Measurements from ENCODE around the gene TRPM5. TPM values are rescaled to one million over a fixed set of nuclear protein-coding genes. Genes with fewer than 3 reads are reported as not detected.

TRPM5 gene
- total RNA-seq, 2 experiments from 2014 or later, result not detected

DNA sequence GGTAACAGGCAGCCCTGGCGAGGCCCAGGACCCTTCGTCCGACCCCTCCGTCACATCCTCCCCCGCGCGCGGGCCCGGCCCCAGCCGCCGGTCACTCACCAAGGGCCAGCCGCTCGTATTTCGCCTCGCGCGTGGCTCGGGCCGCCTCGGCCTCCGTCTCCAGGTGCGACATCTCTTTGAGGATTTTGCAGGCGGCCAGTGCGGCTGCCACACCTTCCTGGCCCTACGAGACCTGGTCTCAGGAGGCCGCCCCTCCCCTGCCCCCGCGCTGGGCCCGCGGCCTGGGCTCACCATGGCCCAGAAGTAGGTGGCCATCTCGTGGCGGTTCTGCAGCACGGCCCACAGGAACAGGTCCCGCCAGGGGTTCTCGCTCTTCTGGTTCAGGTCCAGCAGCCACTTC is 29.7 kb downstream of the TRPM5 start:
- no peaks in the 10 kb centered on the region for H3K9me2 ChIP-seq (ENCODE audit: insufficient read depth, low read length)
- TF ChIP-seq, protein P1, sequence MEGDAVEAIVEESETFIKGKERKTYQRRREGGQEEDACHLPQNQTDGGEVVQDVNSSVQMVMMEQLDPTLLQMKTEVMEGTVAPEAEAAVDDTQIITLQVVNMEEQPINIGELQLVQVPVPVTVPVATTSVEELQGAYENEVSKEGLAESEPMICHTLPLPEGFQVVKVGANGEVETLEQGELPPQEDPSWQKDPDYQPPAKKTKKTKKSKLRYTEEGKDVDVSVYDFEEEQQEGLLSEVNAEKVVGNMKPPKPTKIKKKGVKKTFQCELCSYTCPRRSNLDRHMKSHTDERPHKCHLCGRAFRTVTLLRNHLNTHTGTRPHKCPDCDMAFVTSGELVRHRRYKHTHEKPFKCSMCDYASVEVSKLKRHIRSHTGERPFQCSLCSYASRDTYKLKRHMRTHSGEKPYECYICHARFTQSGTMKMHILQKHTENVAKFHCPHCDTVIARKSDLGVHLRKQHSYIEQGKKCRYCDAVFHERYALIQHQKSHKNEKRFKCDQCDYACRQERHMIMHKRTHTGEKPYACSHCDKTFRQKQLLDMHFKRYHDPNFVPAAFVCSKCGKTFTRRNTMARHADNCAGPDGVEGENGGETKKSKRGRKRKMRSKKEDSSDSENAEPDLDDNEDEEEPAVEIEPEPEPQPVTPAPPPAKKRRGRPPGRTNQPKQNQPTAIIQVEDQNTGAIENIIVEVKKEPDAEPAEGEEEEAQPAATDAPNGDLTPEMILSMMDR (conservative IDR thresholded peaks at IDR 0.05; ENCODE audit: low read length), result no peak
- TF ChIP-seq EZH2phosphoT487 (IDR thresholded peaks at IDR 0.05; ENCODE audit: borderline replicate concordance, low read depth, low read length), result no peak
- intact Hi-C loops (cut with micrococcal nuclease; ENCODE audit: unreplicated experiment), result no loop called here
- no peaks in the 10 kb centered on the region for H3K79me2 ChIP-seq (ENCODE audit: insufficient read depth, low read depth, low read length)
- no peak for DNase-seq (ENCODE audit: low spot score)
- no peak overlapping the region for H3K27ac ChIP-seq (ENCODE audit: low read depth, low read length, poor library complexity, severe bottlenecking)
- ChIA-PET POLR2A (no interaction called here), CTCF (ENCODE audit: unreplicated experiment) (no interaction called here)
- no peak overlapping the region for H2AFZ ChIP-seq (ENCODE audit: low read length)
- no peaks in the 10 kb centered on the region for H3K9me3 ChIP-seq (ENCODE audit: low read length)
- H3K4me2 ChIP-seq (ENCODE audit: low read length), result no peak overlapping the region
- H3K36me3 ChIP-seq (ENCODE audit: insufficient read depth, low read length), result no peaks in the 10 kb centered on the region
- no peaks in the 10 kb centered on the region for H3K4me1 ChIP-seq (ENCODE audit: insufficient read depth, low read length, poor library complexity, severe bottlenecking)
- BruUV-seq (replicated peaks), result no TSS peak
- no peak overlapping the region for H3K4me3 ChIP-seq (ENCODE audit: low read depth, low read length, poor library complexity, severe bottlenecking)
- no peaks in the 10 kb centered on the region for H4K20me1 ChIP-seq (ENCODE audit: insufficient read depth, low read length)

DNA sequence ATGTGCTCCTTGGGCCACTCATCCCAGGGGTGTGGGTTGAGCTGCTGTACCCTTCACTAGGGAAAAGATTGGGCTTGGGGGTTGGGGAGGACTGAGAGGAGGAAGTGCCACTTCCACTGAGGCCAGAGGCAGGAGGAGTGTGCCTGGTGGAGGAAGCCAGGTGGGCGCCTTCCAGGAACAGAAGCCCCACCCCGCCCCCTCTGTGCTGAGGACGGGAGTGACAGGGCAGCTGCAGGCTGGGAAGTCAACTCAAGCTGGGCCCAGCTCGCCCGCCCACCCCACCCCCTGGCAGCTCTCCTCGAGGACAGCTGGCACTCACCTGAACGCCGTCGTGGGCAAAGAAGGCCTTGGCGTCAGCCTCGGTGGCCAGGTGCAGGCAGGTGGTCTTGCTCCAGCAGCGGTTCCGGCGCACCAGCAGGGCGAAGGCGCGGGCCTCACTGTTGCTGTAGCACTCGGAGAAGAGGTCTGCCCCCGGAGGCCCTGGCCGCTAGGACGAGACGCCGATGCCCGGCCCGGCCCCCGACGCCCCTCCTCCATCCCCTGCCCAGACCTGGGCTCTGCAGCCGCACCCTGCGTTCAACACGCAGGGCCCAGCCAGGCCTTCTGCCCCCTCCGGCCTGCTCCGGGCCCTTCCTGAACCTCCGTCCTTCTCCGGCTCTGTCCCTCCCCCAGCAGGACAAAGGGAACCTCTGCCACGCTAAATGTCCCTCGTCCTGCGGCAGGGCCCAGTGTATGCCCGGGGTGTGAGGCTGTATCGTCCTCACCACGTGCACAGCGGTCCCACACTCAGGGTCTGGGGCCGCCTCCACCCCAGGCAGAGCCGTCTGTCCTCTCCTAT is 30.4 kb downstream of the TRPM5 start:
- Histone ChIP-seq H3K27ac (ENCODE audit: low read depth, low read length, poor library complexity, severe bottlenecking) (no peak overlapping the region), H3K9me3 (ENCODE audit: low read length) (no peaks in the 10 kb centered on the region), H3K4me1 (ENCODE audit: insufficient read depth, low read length, poor library complexity, severe bottlenecking) (no peaks in the 10 kb centered on the region), H2AFZ (ENCODE audit: low read length) (no peak overlapping the region), H3K4me2 (ENCODE audit: low read length) (no peak overlapping the region), H4K20me1 (ENCODE audit: insufficient read depth, low read length) (no peaks in the 10 kb centered on the region), H3K4me3 (ENCODE audit: low read depth, low read length, poor library complexity, severe bottlenecking) (no peak overlapping the region), H3K79me2 (ENCODE audit: insufficient read depth, low read depth, low read length) (no peaks in the 10 kb centered on the region), H3K9me2 (ENCODE audit: insufficient read depth, low read length) (no peaks in the 10 kb centered on the region), H3K36me3 (ENCODE audit: insufficient read depth, low read length) (no peaks in the 10 kb centered on the region)
- intact Hi-C loops (cut with micrococcal nuclease; ENCODE audit: unreplicated experiment), result no loop called here
- no peak for DNase-seq (ENCODE audit: low spot score)
- BruUV-seq (replicated peaks), result no TSS peak
- ChIA-PET POLR2A (interaction anchor here (1.1 kb wide), 1 partner anchor 10 kb away, joined by 3 read pairs; no protein-coding TSS in a partner anchor), CTCF (ENCODE audit: unreplicated experiment) (interaction anchor here (0.6 kb wide), 1 partner anchor 1425 kb away, joined by 7 read pairs; no protein-coding TSS in a partner anchor)
- TF ChIP-seq, protein P1 (conservative IDR thresholded peaks at IDR 0.05; ENCODE audit: low read length), result no peak
- TF ChIP-seq EZH2phosphoT487 (IDR thresholded peaks at IDR 0.05; ENCODE audit: borderline replicate concordance, low read depth, low read length), result no peak

DNA sequence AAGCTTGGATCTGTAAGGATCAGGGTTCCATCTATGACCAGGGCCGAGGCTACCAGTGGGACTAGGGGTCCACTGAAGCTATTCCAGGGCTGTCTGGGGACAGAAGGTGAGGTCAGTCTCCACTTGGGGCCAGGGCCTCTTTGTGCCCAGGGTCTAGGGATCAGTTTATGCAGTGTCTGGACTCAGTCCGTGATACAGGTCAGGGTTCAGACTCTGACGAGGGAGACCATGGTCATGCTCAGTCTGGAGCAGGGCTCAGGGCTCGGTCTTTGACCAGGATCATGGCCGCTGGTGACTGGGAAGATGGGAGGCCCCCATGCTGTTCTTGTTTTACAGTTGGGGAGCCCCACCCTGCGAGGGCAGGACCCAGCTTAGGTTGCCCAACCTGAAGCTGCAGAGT is 32.0 kb downstream of the TRPM5 start:
- Histone ChIP-seq H2AFZ (ENCODE audit: low read length) (no peak overlapping the region), H3K27ac (ENCODE audit: low read depth, low read length, poor library complexity, severe bottlenecking) (no peak overlapping the region), H3K4me3 (ENCODE audit: low read depth, low read length, poor library complexity, severe bottlenecking) (no peak overlapping the region), H3K4me2 (ENCODE audit: low read length) (no peak overlapping the region), H3K36me3 (ENCODE audit: insufficient read depth, low read length) (no peaks in the 10 kb centered on the region), H3K4me1 (ENCODE audit: insufficient read depth, low read length, poor library complexity, severe bottlenecking) (no peaks in the 10 kb centered on the region), H3K79me2 (ENCODE audit: insufficient read depth, low read depth, low read length) (no peaks in the 10 kb centered on the region), H4K20me1 (ENCODE audit: insufficient read depth, low read length) (no peaks in the 10 kb centered on the region), H3K9me3 (ENCODE audit: low read length) (no peaks in the 10 kb centered on the region), H3K9me2 (ENCODE audit: insufficient read depth, low read length) (no peaks in the 10 kb centered on the region)
- TF ChIP-seq, protein P1 (conservative IDR thresholded peaks at IDR 0.05; ENCODE audit: low read length), result no peak
- TF ChIP-seq EZH2phosphoT487 (IDR thresholded peaks at IDR 0.05; ENCODE audit: borderline replicate concordance, low read depth, low read length), result no peak
- no peak for DNase-seq (ENCODE audit: low spot score)
- ChIA-PET POLR2A (no interaction called here), CTCF (ENCODE audit: unreplicated experiment) (no interaction called here)
- BruUV-seq (replicated peaks), result no TSS peak
- intact Hi-C loops (cut with micrococcal nuclease; ENCODE audit: unreplicated experiment), result no loop called here

Data from OCI-LY7 (cell line).